GM19035 (cell line): ENCODE results near the gene CHRFAM7A.
"Not testable (repeated sequence)": the region's sequence is repeated elsewhere in the genome, so short reads cannot be mapped to it uniquely, and the experiment has no call there.

Source experiments
- ATAC-seq: cut with Tn5 transposase; IDR thresholded peaks from one replicate; pipeline ENCODE4 v1.9.1; 2021; ENCODE audit not compliant: unreplicated experiment

Gene CHRFAM7A

DNA sequence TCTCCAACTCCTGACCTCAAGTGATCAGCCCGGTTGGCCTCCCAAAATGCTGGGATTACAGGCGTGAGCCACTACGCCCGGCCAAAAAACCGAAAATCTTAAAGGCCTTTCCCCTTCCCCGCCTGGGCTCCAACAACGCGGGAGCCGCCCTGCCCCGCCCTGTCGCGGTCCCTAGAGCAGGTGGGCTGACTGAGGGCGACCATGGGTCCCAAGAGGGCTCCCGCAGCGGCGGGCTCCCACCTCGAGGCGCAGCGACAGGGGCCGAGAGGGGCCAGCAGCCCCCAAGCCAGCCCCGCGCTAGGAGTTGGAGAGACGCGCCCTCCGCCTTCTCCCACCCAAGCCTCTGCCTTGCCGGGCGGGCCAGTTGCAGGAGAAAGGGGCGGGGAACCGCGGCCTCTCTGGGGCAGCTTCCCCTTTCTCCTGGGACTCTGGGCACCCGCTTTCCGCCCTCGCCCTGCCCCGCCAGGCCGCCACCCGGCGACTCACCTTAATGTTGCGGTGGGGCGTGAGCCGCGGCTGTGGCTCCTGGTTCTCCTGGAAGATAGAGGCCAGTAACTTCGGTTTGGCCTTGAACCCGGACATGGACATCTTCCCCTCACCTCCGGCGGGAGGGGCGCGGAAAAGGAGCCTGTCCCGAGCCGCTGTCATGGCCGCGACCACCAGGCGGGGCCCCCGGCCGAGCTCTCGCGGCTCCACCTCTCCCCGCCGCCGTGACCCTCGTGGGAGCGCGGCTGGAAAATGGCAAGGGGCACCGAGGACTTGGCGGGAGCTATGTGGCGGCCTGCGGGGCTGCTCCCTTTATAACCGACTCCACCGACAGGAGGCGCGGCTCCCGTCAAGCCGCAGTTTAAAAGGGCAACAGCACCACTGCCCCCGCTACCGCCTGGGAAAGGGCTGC is at the start of gene CHRFAM7A:
CHRFAM7A (minus strand) TSS at position 775 of the 898 bp plus-strand sequence. CDS start 10,189 bp downstream, outside the sequence.
- not testable (repeated sequence) for ATAC-seq

DNA sequence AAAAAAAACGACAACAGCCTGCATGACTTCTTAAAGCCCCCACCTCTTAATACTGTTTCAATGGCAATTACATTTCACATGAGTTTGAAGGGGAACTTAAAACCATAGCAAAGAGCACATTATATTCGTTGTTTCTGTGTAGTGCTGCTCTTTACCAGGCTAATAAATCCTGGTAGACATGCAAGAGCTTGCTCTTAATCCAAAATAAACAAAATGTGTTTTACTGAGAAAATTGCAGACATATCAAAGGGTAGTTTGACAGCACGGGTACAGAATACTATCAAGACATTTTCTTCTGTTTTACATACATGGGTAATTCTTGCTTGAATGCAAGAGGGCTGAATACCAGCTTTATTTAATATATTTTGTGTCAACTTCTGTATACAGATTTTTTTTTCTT is 45.0 kb upstream of the CHRFAM7A start:
- ATAC-seq: not testable (repeated sequence)

- ATAC-seq: not testable (repeated sequence)
Observed at GRCh38 chr15:30435878-30436277, 42.5 kb upstream of the CHRFAM7A start.

- not testable (repeated sequence) for ATAC-seq
Observed at GRCh38 chr15:30420723-30421122, 27.4 kb upstream of the CHRFAM7A start.

DNA sequence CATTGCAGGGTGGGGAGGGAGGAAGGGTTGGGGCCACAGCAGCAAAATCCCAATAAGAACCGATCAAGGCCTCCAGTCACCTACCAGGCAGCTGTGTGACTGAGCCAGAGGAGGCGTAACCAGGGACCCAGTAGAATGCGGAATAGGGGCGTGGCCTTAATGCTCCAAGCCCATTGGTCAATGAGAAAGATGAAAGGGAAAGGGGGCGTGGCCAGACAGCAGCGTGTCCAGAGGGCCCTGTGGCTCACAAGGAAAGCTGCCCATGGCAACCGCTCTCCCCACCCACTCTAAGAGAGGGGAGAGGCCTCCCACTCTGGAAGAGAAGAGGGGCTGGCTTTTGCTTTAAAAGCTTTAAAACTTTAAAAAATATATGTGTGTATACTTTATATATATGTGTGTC is 20.8 kb upstream of the CHRFAM7A start, which contains the start of gene GOLGA8R:
GOLGA8R (minus strand) TSS at position 101 of the 400 bp plus-strand sequence; CDS start at position 3, 98 bp downstream.
- not testable (repeated sequence) for ATAC-seq

DNA sequence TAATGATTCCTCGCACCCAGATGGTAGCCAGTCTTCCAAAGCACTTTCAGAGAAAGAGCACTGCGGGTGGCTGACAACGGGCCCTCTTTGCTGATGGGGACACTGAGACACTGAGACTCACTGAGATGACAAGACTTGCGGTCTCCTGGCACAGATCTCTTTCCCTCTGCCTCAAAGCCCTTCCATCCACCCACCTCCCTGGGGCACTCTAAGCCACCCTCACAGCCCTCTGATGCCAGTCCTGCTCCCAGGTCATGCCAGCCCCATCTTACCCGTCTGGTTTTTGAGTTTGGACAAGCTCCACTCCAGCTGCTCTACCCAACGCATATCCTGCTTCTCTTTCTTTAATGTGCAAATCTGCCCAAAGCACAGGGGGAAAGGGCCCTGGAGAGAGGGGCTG is 14.3 kb upstream of the CHRFAM7A start:
- ATAC-seq: not testable (repeated sequence)

- not testable (repeated sequence) for ATAC-seq
Observed at GRCh38 chr15:30398988-30399387, 5.6 kb upstream of the CHRFAM7A start.

DNA sequence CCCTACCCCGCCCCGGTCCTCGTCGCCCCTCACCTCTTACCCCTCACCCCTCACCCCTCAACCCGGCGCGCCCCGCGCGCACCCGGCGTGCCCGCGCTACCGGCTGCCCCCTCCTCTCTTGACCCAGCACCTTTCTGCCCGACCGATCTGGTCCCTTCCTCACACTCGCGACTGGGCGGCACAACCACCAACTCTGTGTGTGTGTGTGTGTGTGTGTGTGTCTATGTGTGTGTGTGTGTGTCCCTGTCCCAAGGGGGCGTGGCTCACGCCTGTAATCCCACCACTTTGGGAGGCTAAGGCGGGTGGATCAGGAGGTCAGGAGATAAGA is 288 bp upstream of the CHRFAM7A start:
- ATAC-seq: not testable (repeated sequence)

- not testable (repeated sequence) for ATAC-seq
Observed at GRCh38 chr15:30386318-30386887, 6.9 kb downstream of the CHRFAM7A start.

DNA sequence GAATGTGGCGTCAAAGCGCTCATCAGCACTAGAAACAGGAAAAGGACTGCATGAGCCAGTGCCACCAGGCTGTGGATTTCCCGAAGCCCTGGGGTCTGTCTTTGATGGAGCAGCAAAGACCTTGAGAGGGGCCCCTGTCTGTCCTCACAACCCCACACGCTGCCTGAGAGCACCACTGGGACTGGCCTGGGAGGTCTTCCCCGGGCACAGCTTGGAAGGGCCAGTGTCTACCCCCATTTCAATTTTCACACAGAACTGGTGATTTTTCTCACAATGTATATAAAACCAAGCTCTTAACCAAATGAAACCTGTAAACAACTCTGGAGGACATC is 16.3 kb downstream of the CHRFAM7A start:
- ATAC-seq: not testable (repeated sequence)

- not testable (repeated sequence) for ATAC-seq
Observed at GRCh38 chr15:30376375-30377081, 16.8 kb downstream of the CHRFAM7A start.

DNA sequence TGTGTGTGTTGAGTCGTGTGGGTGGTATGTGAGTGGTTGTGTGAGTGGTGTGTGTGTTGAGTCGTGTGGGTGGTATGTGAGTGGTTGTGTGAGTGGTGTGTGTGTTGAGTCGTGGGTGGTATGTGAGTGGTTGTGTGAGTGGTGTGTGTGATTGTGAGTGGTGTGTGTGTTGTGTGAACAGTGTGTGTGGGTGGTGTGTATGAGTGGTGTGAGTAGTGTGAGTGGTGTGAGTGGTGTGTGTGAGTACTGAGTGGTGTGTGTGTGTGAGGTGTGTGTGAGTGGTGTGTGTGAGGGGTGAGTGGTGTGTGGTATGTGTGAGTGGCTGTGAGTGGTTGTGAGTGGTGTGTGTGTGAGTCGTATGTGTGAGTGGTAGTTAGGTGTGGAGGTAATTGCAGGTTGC is 17.5 kb downstream of the CHRFAM7A start:
- not testable (repeated sequence) for ATAC-seq

- ATAC-seq: not testable (repeated sequence)
Observed at GRCh38 chr15:30374862-30375261, 18.5 kb downstream of the CHRFAM7A start.

DNA sequence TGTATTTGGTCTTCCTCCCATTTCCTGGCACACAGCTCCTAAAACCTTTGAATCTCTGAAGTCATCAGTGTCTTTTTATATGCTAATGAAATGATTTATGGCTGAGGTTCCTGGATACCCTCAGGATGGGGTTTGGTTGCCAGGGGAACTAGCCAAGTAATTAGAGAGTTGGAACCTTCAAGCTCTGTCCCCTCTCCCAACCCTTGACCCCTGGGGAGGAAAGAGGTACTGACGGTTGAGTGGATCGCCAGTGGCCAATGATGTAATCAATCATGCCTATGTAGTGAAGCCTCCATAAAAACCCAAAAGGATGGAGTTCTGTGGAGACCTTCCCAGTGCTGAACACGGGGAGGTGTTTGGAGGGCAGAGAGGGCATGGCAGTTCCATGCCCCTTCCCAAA is 25.1 kb downstream of the CHRFAM7A start:
- not testable (repeated sequence) for ATAC-seq

DNA sequence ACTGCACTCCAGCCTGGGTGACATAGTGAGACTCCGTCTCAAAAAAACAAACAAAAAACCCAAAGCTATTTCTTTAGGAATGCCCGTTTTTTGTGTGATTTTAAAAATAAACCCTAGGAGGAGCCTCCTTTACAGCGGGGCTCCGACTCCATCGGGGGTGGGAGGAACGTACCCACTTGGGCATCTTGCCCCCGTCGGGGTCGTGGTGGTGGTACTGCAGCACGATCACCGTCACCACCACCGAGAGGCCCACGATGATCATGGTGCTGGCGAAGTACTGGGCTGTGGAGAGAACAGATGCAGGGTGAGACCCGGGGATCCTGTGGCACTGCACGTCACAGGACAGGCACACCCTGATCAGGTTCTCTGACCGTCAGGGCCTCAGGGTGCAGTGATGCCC is 26.1 kb downstream of the CHRFAM7A start:
- ATAC-seq: not testable (repeated sequence)

GRCh38 chr15:30361404-30361803 is 31.9 kb downstream of the CHRFAM7A start:
- ATAC-seq: not testable (repeated sequence)

GRCh38 chr15:30360990-30361389 is 32.4 kb downstream of the CHRFAM7A start:
- ATAC-seq: not testable (repeated sequence)

- ATAC-seq: not testable (repeated sequence)
Observed at GRCh38 chr15:30355043-30355442, 38.3 kb downstream of the CHRFAM7A start.

- not testable (repeated sequence) for ATAC-seq
Observed at GRCh38 chr15:30349803-30350202, 43.5 kb downstream of the CHRFAM7A start.

DNA sequence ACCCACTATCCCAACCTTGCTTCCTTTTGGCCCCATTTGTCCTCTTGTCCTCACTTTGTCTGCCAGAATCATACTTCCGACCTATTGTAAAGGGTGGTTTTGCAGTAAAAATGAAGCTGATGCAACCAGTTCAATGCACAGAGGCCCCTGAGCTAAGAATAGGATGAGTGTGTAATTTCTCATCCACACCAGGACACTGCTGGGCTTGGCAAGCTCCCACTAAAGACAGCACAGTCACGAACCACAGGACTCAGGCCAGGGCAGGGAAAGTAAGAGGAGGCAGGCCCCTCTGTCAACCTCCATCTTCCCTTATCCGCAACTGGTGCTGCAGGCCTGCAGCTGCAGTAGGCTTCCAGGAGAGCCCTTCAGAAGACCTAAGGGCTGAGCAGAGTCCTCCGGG is 56.8 kb downstream of the CHRFAM7A start:
- not testable (repeated sequence) for ATAC-seq

- ATAC-seq: not testable (repeated sequence)
Observed at GRCh38 chr15:30334152-30334551, 59.2 kb downstream of the CHRFAM7A start.
